Panc1 (cell line): Measurements from ENCODE around the gene TRAPPC5. TPM values are rescaled to one million over a fixed set of nuclear protein-coding genes. Genes with fewer than 3 reads are reported as not detected.

Experiments used
- ATAC-seq: fragments of 200-7000 bp; cut with Tn5 transposase; 2 replicates; pipeline ENCODE4 v1.9.1; 2020; ENCODE audit warnings: mild to moderate bottlenecking, moderate library complexity
- BruUV-seq: library from RNA; stranded (reverse); fragments of 400-500 nt; replicated peaks from 2 replicates; lab custom pipeline; 2021; lab: Mats Ljungman, UMichigan
- CTCF ChIA-PET: fragments of 300-600 bp; sonication (Branson Sonifier 250); formaldehyde crosslinking; loops from one replicate; lab custom pipeline; 2022; ENCODE audit warnings: antibody characterized with exemption; lab: Charles Lee
- POLR2A ChIA-PET: fragments of 300-600 bp; sonication (Branson Sonifier 250); formaldehyde crosslinking; loops from one replicate; lab custom pipeline; 2022; ENCODE audit warnings: antibody characterized with exemption; lab: Charles Lee
- DNase-seq: peaks from one replicate; pipeline ENCODE4 v3.0.0-alpha.2; 2010; ENCODE audit warnings: low read depth, low spot score
- H3K27ac ChIP-seq: 2 replicates; pipeline ENCODE4 v1.5.1; 2011; ENCODE audit warnings: mild to moderate bottlenecking, low read length, inconsistent platforms
- H3K27me3 ChIP-seq: fragments of 200-500 bp; sonication (Bioruptor generic); 2 replicates; pipeline ENCODE4 v1.6.0; 2014; ENCODE audit warnings: low read length, inconsistent platforms; ENCODE audit not compliant: control insufficient read depth, insufficient read depth
- H3K36me3 ChIP-seq: fragments of 200-500 bp; sonication (Bioruptor generic); 2 replicates; pipeline ENCODE4 v1.5.1; 2014; ENCODE audit warnings: inconsistent platforms, mild to moderate bottlenecking, low read length, moderate library complexity; ENCODE audit not compliant: control insufficient read depth, insufficient read depth
- H3K4me1 ChIP-seq: 2 replicates; pipeline ENCODE4 v1.5.1; 2011; ENCODE audit warnings: inconsistent platforms, mild to moderate bottlenecking, low read length, moderate library complexity; ENCODE audit not compliant: control insufficient read depth, insufficient read depth
- H3K4me3 ChIP-seq, 2 experiments: 2 replicates each; pipeline ENCODE4 v1.5.1; 2011 to 2012; ENCODE audit warnings: low read depth in 2 of 2, low read length in 2 of 2, mild to moderate bottlenecking in 2 of 2, inconsistent platforms in 1 of 2, moderate library complexity in 1 of 2
- H3K9me3 ChIP-seq: fragments of 200-500 bp; sonication (Bioruptor generic); 2 replicates; pipeline ENCODE4 v1.5.1; 2014; ENCODE audit warnings: low read depth, mild to moderate bottlenecking, inconsistent platforms, low read length, moderate library complexity; ENCODE audit not compliant: control insufficient read depth, insufficient read depth
- CTCF ChIP-seq: fragments of 450-650 bp; IDR thresholded peaks from 2 replicates; pipeline ENCODE4 v1.5.1; 2017; ENCODE audit warnings: mild to moderate bottlenecking
- POLR2AphosphoS5 ChIP-seq: IDR thresholded peaks from 2 replicates; pipeline ENCODE4 v1.6.1; 2012; ENCODE audit warnings: mild to moderate bottlenecking, low read depth, low read length, moderate library complexity
- REST ChIP-seq, 2 experiments: IDR thresholded peaks; 2 replicates each; pipeline ENCODE4 v1.6.1; 2011 to 2012; ENCODE audit warnings: low read depth in 2 of 2, control low read depth in 1 of 2, low read length in 1 of 2, mild to moderate bottlenecking in 1 of 2, moderate library complexity in 1 of 2; ENCODE audit not compliant: insufficient read depth in 1 of 2
- SIN3A ChIP-seq: IDR thresholded peaks from 2 replicates; pipeline ENCODE4 v1.6.1; 2012; ENCODE audit warnings: low read depth, mild to moderate bottlenecking, low read length, moderate library complexity, borderline replicate concordance; ENCODE audit not compliant: insufficient read depth
- TCF7L2 ChIP-seq: IDR thresholded peaks from 2 replicates; pipeline ENCODE4 v1.6.1; 2011; ENCODE audit warnings: mild to moderate bottlenecking, low read depth, low read length, inconsistent platforms
- in situ Hi-C: cut with HindIII; loops from 2 replicates; pipeline ENCODE4 v1.10.0; 2016; ENCODE audit warnings: low sequenced_read_pairs, low pct_unique_long_range_greater_than_20kb
- intact Hi-C: fragments of 100-400 bp; cut with micrococcal nuclease; formaldehyde crosslinking; loops from one replicate; pipeline ENCODE4 v1.10.0; 2022; ENCODE audit not compliant: unreplicated experiment
- total RNA-seq: library from RNA; stranded (reverse); gene quantifications from one replicate; pipeline ENCODE4 v1.2.1, GENCODE V29; 2021; ENCODE audit not compliant: unreplicated experiment

TRAPPC5 gene
- total RNA-seq, 1 experiment from 2014 or later, result 101 TPM

GRCh38 chr19:7652061-7652641 is 28.5 kb upstream of the TRAPPC5 start:
- Histone ChIP-seq H3K27me3 (no peaks in the 10 kb centered on the region), H3K9me3 (no peaks in the 10 kb centered on the region), H3K4me1 (no peaks in the 10 kb centered on the region), H3K4me3 (peak overlapping the region; percentile 25 to 58), H3K36me3 (no peaks in the 10 kb centered on the region), H3K27ac (peak overlapping the region; percentile 39; the same call in 1 of the 2 replicates)
- DNase-seq (peak; percentile 70), ATAC-seq (peak; percentile 70)
- TF ChIP-seq SIN3A, result no peak
- TF ChIP-seq CTCF, result peak; percentile 94
- TF ChIP-seq TCF7L2, result peak; percentile 100
- BruUV-seq, result no TSS peak
- CTCF ChIA-PET, result interaction anchor here (0.6 to 0.7 kb wide), 2 partner anchors 39 to 428 kb away, joined by 3 to 12 read pairs; no protein-coding TSS in a partner anchor
- POLR2A ChIA-PET, result no interaction called here
- intact Hi-C loops, result no loop called here
- in situ Hi-C loops, result no loop called here

- CTCF ChIA-PET, result no interaction called here
- ATAC-seq (no peak), DNase-seq (no peak)
- H3K4me1 ChIP-seq, result no peaks in the 10 kb centered on the region
- POLR2A ChIA-PET, result no interaction called here
- in situ Hi-C loops, result no loop called here
- TF ChIP-seq CTCF (no peak), SIN3A (no peak), REST (IDR thresholded peaks at IDR 0.05; ENCODE audit: insufficient read depth in 1 of 2, low read depth in 2 of 2, low read length in 1 of 2) (no peak), TCF7L2 (no peak), POLR2AphosphoS5 (no peak)
- no peaks in the 10 kb centered on the region for H3K9me3 ChIP-seq
- intact Hi-C loops, result no loop called here
- H3K36me3 ChIP-seq, result no peaks in the 10 kb centered on the region
- BruUV-seq, result no TSS peak
- H3K27me3 ChIP-seq, result no peaks in the 10 kb centered on the region
- H3K4me3 ChIP-seq, result no peak overlapping the region
- H3K27ac ChIP-seq, result no peak overlapping the region
Observed at GRCh38 chr19:7654401-7654800, 26.2 kb upstream of the TRAPPC5 start.
